Peyer's patch (tissue), 4 donors: ENCODE data around the gene SPDYE5.

Source experiments
- CTCF ChIP-seq, 6 experiments: fragments of 450-650 bp in 4 of 6; fragments of 200-600 bp in 2 of 6; sonication (generic) in 1 of 6; IDR thresholded peaks; one replicate each; pipeline ENCODE4 v1.5.1; 2017 to 2019; ENCODE audit warnings: antibody characterized with exemption in 6 of 6, mild to moderate bottlenecking in 3 of 6, moderate library complexity in 1 of 6
- POLR2A ChIP-seq, 2 donors: fragments of 450-650 bp; IDR thresholded peaks; one replicate each; pipeline ENCODE4 v1.5.1; 2017; ENCODE audit warnings: antibody characterized with exemption in 2 of 2, mild to moderate bottlenecking in 2 of 2, moderate library complexity in 2 of 2

GRCh38 chr7:75531359-75531821 lies 39.3 kb downstream of the SPDYE5 start:
- no peak for TF ChIP-seq CTCF (IDR thresholded peaks at IDR 0.05)
- TF ChIP-seq POLR2A (IDR thresholded peaks at IDR 0.05) = no peak
